GM10266 (cell line): ENCODE data around the gene TMEM135.

Source experiments
- DNase-seq: peaks from one replicate; pipeline ENCODE4 v3.0.0; 2012; ENCODE audit errors: extremely low spot score
- CTCF ChIP-seq: IDR thresholded peaks from 2 replicates; pipeline ENCODE4 v1.5.1; 2012; ENCODE audit warnings: mild to moderate bottlenecking, low read depth; ENCODE audit not compliant: control insufficient read depth, insufficient read depth; ENCODE audit errors: missing control alignments

The TMEM135 gene

GRCh38 chr11:87128372-87128771 lies 90.6 kb downstream of the TMEM135 start:
- TF ChIP-seq CTCF, result no peak
- no peak for DNase-seq

- no peak for TF ChIP-seq CTCF
- no peak for DNase-seq
Observed at GRCh38 chr11:87134524-87135106, 96.9 kb downstream of the TMEM135 start.

- no peak for DNase-seq
- TF ChIP-seq CTCF, result no peak
Observed at GRCh38 chr11:87136236-87136635, 98.5 kb downstream of the TMEM135 start.

GRCh38 chr11:87137711-87138110 lies 100.0 kb downstream of the TMEM135 start:
- TF ChIP-seq CTCF, result no peak
- DNase-seq, result no peak

- TF ChIP-seq CTCF, result no peak
- DNase-seq, result no peak
Observed at GRCh38 chr11:87139475-87139874, 101.7 kb downstream of the TMEM135 start.

- TF ChIP-seq CTCF, result no peak
Observed at GRCh38 chr11:87141322-87141721, 103.6 kb downstream of the TMEM135 start.

GRCh38 chr11:87141980-87142514 lies 104.3 kb downstream of the TMEM135 start:
- DNase-seq, result no peak
- no peak for TF ChIP-seq CTCF

More at GRCh38 chr11:87141322-87141721, 103.6 kb downstream of the TMEM135 start:
- DNase-seq, result no peak
